ENCODE measurements around the gene IDI2. TPM values are rescaled to one million over a fixed set of nuclear protein-coding genes. Genes with fewer than 3 reads are reported as not detected.

IDI2 gene
- total and polyA plus RNA-seq, 2 donors (not counting 1 experiment from before 2014, with no cell fraction given) = not detected

- peaks cover 4% of the 10 kb centered on the region for H3K4me1 ChIP-seq (ENCODE audit: control insufficient read depth, extremely low read depth, insufficient read depth, low read length)
- no peak overlapping the region for H3K4me2 ChIP-seq (ENCODE audit: extremely low read depth, insufficient read depth, low read length)
- H3K9ac ChIP-seq (ENCODE audit: insufficient read depth, low read length) = no peak overlapping the region
- no peaks in the 10 kb centered on the region for H3K27me3 ChIP-seq (ENCODE audit: control insufficient read depth, insufficient read depth, low read length)
- no peaks in the 10 kb centered on the region for H3K36me3 ChIP-seq (ENCODE audit: control insufficient read depth, insufficient read depth, low read length)
- no peaks in the 10 kb centered on the region for H3K9me3 ChIP-seq (ENCODE audit: control insufficient read depth, insufficient read depth, low read depth, low read length)
- H3K4me3 ChIP-seq (replicated peaks in 1 of 4; ENCODE audit: control extremely low read depth in 1 of 4, insufficient read depth in 1 of 4, low read depth in 3 of 4, low read length in 4 of 4) = no peak overlapping the region
- H3K79me2 ChIP-seq (ENCODE audit: control insufficient read depth, insufficient read depth, low read length) = no peaks in the 10 kb centered on the region
- DNase-seq (ENCODE audit: low read depth in 2 of 2) = no peak
- no peak overlapping the region for H3K27ac ChIP-seq (ENCODE audit: insufficient read depth, low read length)
- no peaks in the 10 kb centered on the region for H4K20me1 ChIP-seq (ENCODE audit: control insufficient read depth, extremely low read depth, insufficient read depth, low read length)
- no peak overlapping the region for H2AFZ ChIP-seq (ENCODE audit: low read length)
- TF ChIP-seq EZH2 (IDR thresholded peaks at IDR 0.05; ENCODE audit: low read length, missing control alignments) = no peak
- TF ChIP-seq CTCF (conservative IDR thresholded peaks at IDR 0.05 in 1 of 2, IDR thresholded peaks at IDR 0.05 in 1 of 2; ENCODE audit: low read depth in 1 of 2, low read length in 2 of 2) = no peak
Measured at GRCh38 chr10:971613-972012, 54.0 kb downstream of the IDI2 start.

- Histone ChIP-seq H3K9me3 (ENCODE audit: control insufficient read depth, insufficient read depth, low read depth, low read length) (no peaks in the 10 kb centered on the region), H3K4me1 (ENCODE audit: control insufficient read depth, extremely low read depth, insufficient read depth, low read length) (peaks cover 4% of the 10 kb centered on the region), H3K4me3 (replicated peaks in 1 of 4; ENCODE audit: control extremely low read depth in 1 of 4, insufficient read depth in 1 of 4, low read depth in 3 of 4, low read length in 4 of 4) (no peak overlapping the region), H3K36me3 (ENCODE audit: control insufficient read depth, insufficient read depth, low read length) (no peaks in the 10 kb centered on the region), H2AFZ (ENCODE audit: low read length) (no peak overlapping the region), H3K9ac (ENCODE audit: insufficient read depth, low read length) (no peak overlapping the region), H3K27ac (ENCODE audit: insufficient read depth, low read length) (no peak overlapping the region), H4K20me1 (ENCODE audit: control insufficient read depth, extremely low read depth, insufficient read depth, low read length) (no peaks in the 10 kb centered on the region), H3K4me2 (ENCODE audit: extremely low read depth, insufficient read depth, low read length) (peak overlapping the region; percentile 69), H3K79me2 (ENCODE audit: control insufficient read depth, insufficient read depth, low read length) (no peaks in the 10 kb centered on the region), H3K27me3 (ENCODE audit: control insufficient read depth, insufficient read depth, low read length) (no peaks in the 10 kb centered on the region)
- no peak for TF ChIP-seq EZH2 (IDR thresholded peaks at IDR 0.05; ENCODE audit: low read length, missing control alignments)
- no peak for TF ChIP-seq CTCF (conservative IDR thresholded peaks at IDR 0.05 in 1 of 2, IDR thresholded peaks at IDR 0.05 in 1 of 2; ENCODE audit: low read depth in 1 of 2, low read length in 2 of 2)
- DNase-seq (ENCODE audit: low read depth in 2 of 2) = peak in 1 of 2 donors; percentile 52
Measured at GRCh38 chr10:971150-971542, 54.5 kb downstream of the IDI2 start.

- H3K36me3 ChIP-seq (ENCODE audit: control insufficient read depth, insufficient read depth, low read length) = no peaks in the 10 kb centered on the region
- TF ChIP-seq CTCF (conservative IDR thresholded peaks at IDR 0.05 in 1 of 2, IDR thresholded peaks at IDR 0.05 in 1 of 2; ENCODE audit: low read depth in 1 of 2, low read length in 2 of 2) = no peak
- TF ChIP-seq EZH2 (IDR thresholded peaks at IDR 0.05; ENCODE audit: low read length, missing control alignments) = no peak
- H3K4me3 ChIP-seq (replicated peaks in 1 of 4; ENCODE audit: control extremely low read depth in 1 of 4, insufficient read depth in 1 of 4, low read depth in 3 of 4, low read length in 4 of 4) = peak overlapping the region in 2 of 4 experiments; percentile 14 to 17
- H4K20me1 ChIP-seq (ENCODE audit: control insufficient read depth, extremely low read depth, insufficient read depth, low read length) = no peaks in the 10 kb centered on the region
- no peaks in the 10 kb centered on the region for H3K9me3 ChIP-seq (ENCODE audit: control insufficient read depth, insufficient read depth, low read depth, low read length)
- H3K27ac ChIP-seq (ENCODE audit: insufficient read depth, low read length) = no peak overlapping the region
- H3K27me3 ChIP-seq (ENCODE audit: control insufficient read depth, insufficient read depth, low read length) = no peaks in the 10 kb centered on the region
- peak overlapping the region; percentile 18 for H3K9ac ChIP-seq (ENCODE audit: insufficient read depth, low read length)
- peak in 1 of 2 donors; percentile 28 for DNase-seq (ENCODE audit: low read depth in 2 of 2)
- peak overlapping the region; percentile 45 for H2AFZ ChIP-seq (ENCODE audit: low read length)
- H3K79me2 ChIP-seq (ENCODE audit: control insufficient read depth, insufficient read depth, low read length) = no peaks in the 10 kb centered on the region
- H3K4me2 ChIP-seq (ENCODE audit: extremely low read depth, insufficient read depth, low read length) = peak overlapping the region; percentile 69
- peaks cover 4% of the 10 kb centered on the region for H3K4me1 ChIP-seq (ENCODE audit: control insufficient read depth, extremely low read depth, insufficient read depth, low read length)
Measured at GRCh38 chr10:970311-971149, 55.1 kb downstream of the IDI2 start.
